Measurements from ENCODE around the gene PLCL1. TPM values are rescaled to one million over a fixed set of nuclear protein-coding genes. Genes with fewer than 3 reads are reported as not detected.

Gene PLCL1
- total RNA-seq, 1 donor from 2014 or later = 2.0 TPM

GRCh38 chr2:198136142-198136541, 331.7 kb downstream of the PLCL1 start:
- Mint-ChIP-seq H3K4me3 (no peak overlapping the region), H3K27ac (no peak overlapping the region), H3K9me3 (no peaks in the 10 kb centered on the region), H3K4me1 (peaks cover 5% of the 10 kb centered on the region), H3K27me3 (ENCODE audit: low read depth) (peaks cover 13% of the 10 kb centered on the region), H3K36me3 (no peaks in the 10 kb centered on the region)
- TF ChIP-seq CTCF (IDR thresholded peaks at IDR 0.05; ENCODE audit: unreplicated experiment) = no peak
- no peak for DNase-seq (ENCODE audit: low spot score in 2 of 2, unreplicated experiment in 2 of 2)

- peaks cover 11% of the 10 kb centered on the region for H3K27me3 Mint-ChIP-seq (ENCODE audit: low read depth)
- H3K36me3 Mint-ChIP-seq = no peaks in the 10 kb centered on the region
- H3K9me3 Mint-ChIP-seq = no peaks in the 10 kb centered on the region
- H3K4me1 Mint-ChIP-seq = peaks cover 5% of the 10 kb centered on the region
- no peak for DNase-seq (ENCODE audit: low spot score in 2 of 2, unreplicated experiment in 2 of 2)
- no peak overlapping the region for H3K27ac Mint-ChIP-seq
- TF ChIP-seq CTCF (IDR thresholded peaks at IDR 0.05; ENCODE audit: unreplicated experiment) = no peak
- no peak overlapping the region for H3K4me3 Mint-ChIP-seq
Observed at GRCh38 chr2:198137733-198138132, 333.3 kb downstream of the PLCL1 start.

GRCh38 chr2:198141726-198142125, 337.3 kb downstream of the PLCL1 start:
- Mint-ChIP-seq H3K27me3 (ENCODE audit: low read depth) (peaks cover 24% of the 10 kb centered on the region), H3K9me3 (no peaks in the 10 kb centered on the region)

GRCh38 chr2:198143156-198143555, 338.8 kb downstream of the PLCL1 start:
- H3K4me3 Mint-ChIP-seq = no peak overlapping the region
- H3K27ac Mint-ChIP-seq = no peak overlapping the region
- H3K9me3 Mint-ChIP-seq = no peaks in the 10 kb centered on the region
- H3K4me1 Mint-ChIP-seq = no peaks in the 10 kb centered on the region
- DNase-seq (ENCODE audit: low spot score in 2 of 2, unreplicated experiment in 2 of 2) = no peak
- no peaks in the 10 kb centered on the region for H3K36me3 Mint-ChIP-seq
- peaks cover 24% of the 10 kb centered on the region for H3K27me3 Mint-ChIP-seq (ENCODE audit: low read depth)
- TF ChIP-seq CTCF (IDR thresholded peaks at IDR 0.05; ENCODE audit: unreplicated experiment) = no peak

More at GRCh38 chr2:198141726-198142125, 337.3 kb downstream of the PLCL1 start:
- no peak for TF ChIP-seq CTCF (IDR thresholded peaks at IDR 0.05; ENCODE audit: unreplicated experiment)
- H3K4me1 Mint-ChIP-seq = peaks cover 1% of the 10 kb centered on the region
- H3K36me3 Mint-ChIP-seq = no peaks in the 10 kb centered on the region
- H3K4me3 Mint-ChIP-seq = no peak overlapping the region
- H3K27ac Mint-ChIP-seq = no peak overlapping the region
- no peak for DNase-seq (ENCODE audit: low spot score in 2 of 2, unreplicated experiment in 2 of 2)

GRCh38 chr2:198143793-198144192, 339.4 kb downstream of the PLCL1 start:
- H3K36me3 Mint-ChIP-seq = no peaks in the 10 kb centered on the region
- no peak for TF ChIP-seq CTCF (IDR thresholded peaks at IDR 0.05; ENCODE audit: unreplicated experiment)
- no peak overlapping the region for H3K4me3 Mint-ChIP-seq
- peaks cover 26% of the 10 kb centered on the region for H3K27me3 Mint-ChIP-seq (ENCODE audit: low read depth)
- H3K4me1 Mint-ChIP-seq = no peaks in the 10 kb centered on the region
- no peak overlapping the region for H3K27ac Mint-ChIP-seq
- DNase-seq (ENCODE audit: low spot score in 2 of 2, unreplicated experiment in 2 of 2) = no peak
- H3K9me3 Mint-ChIP-seq = no peaks in the 10 kb centered on the region

GRCh38 chr2:198144660-198145059, 340.3 kb downstream of the PLCL1 start:
- Mint-ChIP-seq H3K36me3 (no peaks in the 10 kb centered on the region), H3K27me3 (ENCODE audit: low read depth) (peaks cover 27% of the 10 kb centered on the region), H3K4me3 (no peak overlapping the region), H3K27ac (no peak overlapping the region), H3K4me1 (no peaks in the 10 kb centered on the region), H3K9me3 (no peaks in the 10 kb centered on the region)
- TF ChIP-seq CTCF (IDR thresholded peaks at IDR 0.05; ENCODE audit: unreplicated experiment) = no peak
- no peak for DNase-seq (ENCODE audit: low spot score in 2 of 2, unreplicated experiment in 2 of 2)
